Natural killer cell treated with Interleukin-12 subunit alpha and Interleukin-12 subunit beta and Interleukin-15 and Interleukin-18, amount 100 ng/mL, for 72 hours (primary cell): ENCODE results near the gene DDN. TPM values are rescaled to one million over a fixed set of nuclear protein-coding genes. Genes with fewer than 3 reads are reported as not detected.

Experiments
- ATAC-seq, 2 donors: fragments of 150-1000 bp; cut with Tn5 transposase in 1 of 2; sonication (Bioruptor Pico), chemical (Tn5 transposase) in 1 of 2; 2 replicates each; pipeline ENCODE4 v1.10.0; 2021
- DNase-seq: peaks from one replicate; pipeline ENCODE4 v3.0.0; 2022; ENCODE audit warnings: low spot score
- H3K27ac Mint-ChIP-seq, 2 donors: 1 replicate in 1 of 2; 2 replicates in 1 of 2; pipeline ENCODE4 v1.8.0; 2022; ENCODE audit warnings: mixed read lengths in 2 of 2, mild to moderate bottlenecking in 1 of 2, moderate library complexity in 1 of 2
- H3K27me3 Mint-ChIP-seq, 2 donors: 1 replicate in 1 of 2; 2 replicates in 1 of 2; pipeline ENCODE4 v1.8.0; 2022; ENCODE audit warnings: mixed read lengths in 2 of 2
- H3K36me3 Mint-ChIP-seq: one replicate; pipeline ENCODE4 v1.8.0; 2022; ENCODE audit warnings: mixed read lengths
- H3K4me1 Mint-ChIP-seq, 2 donors: 1 replicate in 1 of 2; 2 replicates in 1 of 2; pipeline ENCODE4 v1.8.0; 2022; ENCODE audit warnings: low read depth in 2 of 2, mixed read lengths in 2 of 2, mild to moderate bottlenecking in 1 of 2
- H3K4me3 Mint-ChIP-seq: one replicate; pipeline ENCODE4 v1.8.0; 2022; ENCODE audit warnings: mixed read lengths
- H3K9me3 Mint-ChIP-seq: 2 replicates; pipeline ENCODE4 v1.8.0; 2022; ENCODE audit warnings: mixed read lengths
- total RNA-seq, 2 donors: library from RNA; stranded (reverse); gene quantifications; one replicate each; pipeline ENCODE4 v1.2.3, GENCODE V29; 2022

Gene DDN
- total RNA-seq, 2 donors from 2014 or later, result 0.48 to 1.1 TPM

GRCh38 chr12:49037111-49037946, 38.2 kb upstream of the DDN start:
- Mint-ChIP-seq H3K4me1 (peaks cover 0 to 6% of the 10 kb centered on the region in 2 donors), H3K27ac (no peak overlapping the region), H3K9me3 (no peaks in the 10 kb centered on the region), H3K36me3 (peaks cover 14% of the 10 kb centered on the region), H3K4me3 (no peak overlapping the region), H3K27me3 (no peaks in the 10 kb centered on the region)
- ATAC-seq (no peak), DNase-seq (no peak)

- H3K4me1 Mint-ChIP-seq, result peaks cover 0 to 6% of the 10 kb centered on the region in 2 donors
- ATAC-seq (no peak), DNase-seq (no peak)
- H3K9me3 Mint-ChIP-seq, result no peaks in the 10 kb centered on the region
- H3K27ac Mint-ChIP-seq, result peak overlapping the region in 1 of 2 donors; percentile 43
- no peak overlapping the region for H3K4me3 Mint-ChIP-seq
- no peaks in the 10 kb centered on the region for H3K27me3 Mint-ChIP-seq
- peaks cover 14% of the 10 kb centered on the region for H3K36me3 Mint-ChIP-seq
Observed at GRCh38 chr12:49036029-49036428, 36.9 kb upstream of the DDN start.

GRCh38 chr12:49034286-49034622, 35.1 kb upstream of the DDN start:
- Mint-ChIP-seq H3K27me3 (no peaks in the 10 kb centered on the region), H3K36me3 (peaks cover 14% of the 10 kb centered on the region), H3K9me3 (no peaks in the 10 kb centered on the region), H3K27ac (no peak overlapping the region), H3K4me3 (no peak overlapping the region), H3K4me1 (peaks cover 0 to 6% of the 10 kb centered on the region in 2 donors)
- DNase-seq (peak; percentile 2), ATAC-seq (no peak)

GRCh38 chr12:49033611-49034285, 34.6 kb upstream of the DDN start:
- peak; percentile 28 for DNase-seq
- peak in 1 of 2 donors; percentile 26 for ATAC-seq
- peaks cover 0 to 6% of the 10 kb centered on the region in 2 donors for H3K4me1 Mint-ChIP-seq
- no peak overlapping the region for H3K27ac Mint-ChIP-seq
- no peaks in the 10 kb centered on the region for H3K9me3 Mint-ChIP-seq
- no peaks in the 10 kb centered on the region for H3K27me3 Mint-ChIP-seq
- no peak overlapping the region for H3K4me3 Mint-ChIP-seq
- H3K36me3 Mint-ChIP-seq, result peaks cover 11% of the 10 kb centered on the region

- Mint-ChIP-seq H3K4me3 (no peak overlapping the region), H3K27ac (peak overlapping the region in 1 of 2 donors; percentile 47), H3K4me1 (peaks cover 0 to 6% of the 10 kb centered on the region in 2 donors), H3K36me3 (peaks cover 12% of the 10 kb centered on the region), H3K9me3 (no peaks in the 10 kb centered on the region), H3K27me3 (no peaks in the 10 kb centered on the region)
- DNase-seq (peak; percentile 42), ATAC-seq (no peak)
Observed at GRCh38 chr12:49032679-49033447, 33.7 kb upstream of the DDN start.

GRCh38 chr12:49032276-49032675, 33.1 kb upstream of the DDN start:
- H3K36me3 Mint-ChIP-seq, result peaks cover 16% of the 10 kb centered on the region
- H3K4me1 Mint-ChIP-seq, result peaks cover 0 to 6% of the 10 kb centered on the region in 2 donors
- no peak overlapping the region for H3K27ac Mint-ChIP-seq
- DNase-seq (no peak), ATAC-seq (peak in 1 of 2 donors; percentile 15)
- H3K27me3 Mint-ChIP-seq, result no peaks in the 10 kb centered on the region
- H3K4me3 Mint-ChIP-seq, result no peak overlapping the region
- H3K9me3 Mint-ChIP-seq, result no peaks in the 10 kb centered on the region

- ATAC-seq, result no peak
- DNase-seq, result no peak
- Mint-ChIP-seq H3K27me3 (no peaks in the 10 kb centered on the region), H3K36me3 (peaks cover 12% of the 10 kb centered on the region), H3K9me3 (no peaks in the 10 kb centered on the region), H3K27ac (no peak overlapping the region), H3K4me3 (no peak overlapping the region), H3K4me1 (peaks cover 0 to 4% of the 10 kb centered on the region in 2 donors)
Observed at GRCh38 chr12:49031573-49032161, 32.5 kb upstream of the DDN start.

GRCh38 chr12:49030714-49031572, 31.8 kb upstream of the DDN start:
- Mint-ChIP-seq H3K27ac (no peak overlapping the region), H3K4me1 (peaks cover 0 to 3% of the 10 kb centered on the region in 2 donors), H3K36me3 (peaks cover 12% of the 10 kb centered on the region), H3K27me3 (no peaks in the 10 kb centered on the region), H3K4me3 (no peak overlapping the region), H3K9me3 (no peaks in the 10 kb centered on the region)
- DNase-seq (no peak), ATAC-seq (no peak)

GRCh38 chr12:49030119-49030518, 30.9 kb upstream of the DDN start:
- Mint-ChIP-seq H3K27me3 (no peaks in the 10 kb centered on the region), H3K4me3 (no peak overlapping the region), H3K4me1 (peaks cover 0 to 3% of the 10 kb centered on the region in 2 donors), H3K9me3 (no peaks in the 10 kb centered on the region), H3K27ac (no peak overlapping the region), H3K36me3 (peaks cover 17% of the 10 kb centered on the region)
- no peak for ATAC-seq
- no peak for DNase-seq

- Mint-ChIP-seq H3K27ac (no peak overlapping the region), H3K27me3 (no peaks in the 10 kb centered on the region), H3K4me3 (no peak overlapping the region), H3K4me1 (peaks cover 0 to under 1% of the 10 kb centered on the region in 2 donors), H3K36me3 (peaks cover 14% of the 10 kb centered on the region), H3K9me3 (no peaks in the 10 kb centered on the region)
- ATAC-seq (no peak), DNase-seq (no peak)
Observed at GRCh38 chr12:49028666-49029275, 29.6 kb upstream of the DDN start.

GRCh38 chr12:49027846-49028555, 28.8 kb upstream of the DDN start:
- Mint-ChIP-seq H3K9me3 (no peaks in the 10 kb centered on the region), H3K27me3 (no peaks in the 10 kb centered on the region), H3K36me3 (peaks cover 13% of the 10 kb centered on the region), H3K4me1 (no peaks in the 10 kb centered on the region), H3K4me3 (no peak overlapping the region), H3K27ac (no peak overlapping the region)
- ATAC-seq (no peak), DNase-seq (no peak)
